ENCODE data around the gene NTSR1. TPM values are rescaled to one million over a fixed set of nuclear protein-coding genes. Genes with fewer than 3 reads are reported as not detected.

The NTSR1 gene
- total and polyA plus RNA-seq, 2 of the 8 experiments (the other 6 are each of a cell fraction or from before 2014, with no cell fraction given) = 0.53 to 0.89 TPM

GRCh38 chr20:62725596-62726268 is 17.1 kb downstream of the NTSR1 start:
- H2BK5ac ChIP-seq (ENCODE audit: low read depth, low read length) = no peak overlapping the region
- no peak overlapping the region for H2BK15ac ChIP-seq (ENCODE audit: low read length)
- H3K23me2 ChIP-seq (ENCODE audit: low read depth, low read length) = no peaks in the 10 kb centered on the region
- no peak overlapping the region for H3K23ac ChIP-seq (ENCODE audit: insufficient read length)
- TF ChIP-seq SRF (IDR thresholded peaks at IDR 0.05; ENCODE audit: low read depth, low read length) (no peak), KDM1A (IDR thresholded peaks at IDR 0.05; ENCODE audit: borderline replicate concordance, low read length) (no peak), TAF7 (optimal IDR thresholded peaks at IDR 0.05; ENCODE audit: borderline replicate concordance, low read depth, low read length) (no peak), BACH1 (IDR thresholded peaks at IDR 0.05; ENCODE audit: low read length) (no peak), POU5F1 (IDR thresholded peaks at IDR 0.05; ENCODE audit: low read depth, low read length) (no peak), CBX8 (IDR thresholded peaks at IDR 0.05; ENCODE audit: borderline replicate concordance, low read depth, low read length) (no peak), EP300 (IDR thresholded peaks at IDR 0.05; ENCODE audit: borderline replicate concordance in 1 of 2, low read depth in 2 of 2, low read length in 2 of 2) (no peak), GTF2F1 (IDR thresholded peaks at IDR 0.05; ENCODE audit: borderline replicate concordance, low read depth, low read length) (no peak), KDM4A (IDR thresholded peaks at IDR 0.05; ENCODE audit: low read depth, low read length, severe bottlenecking) (no peak), EGR1 (IDR thresholded peaks at IDR 0.05; ENCODE audit: borderline replicate concordance, low read depth, low read length) (no peak), RNF2 (IDR thresholded peaks at IDR 0.05; ENCODE audit: borderline replicate concordance, low read depth, low read length, missing control alignments, poor library complexity, severe bottlenecking) (no peak), SP2 (IDR thresholded peaks at IDR 0.05; ENCODE audit: low read length) (no peak), JUN (IDR thresholded peaks at IDR 0.05; ENCODE audit: low read depth, low read length) (no peak)
- H3K9ac ChIP-seq (replicated peaks in 1 of 4; ENCODE audit: extremely low read depth in 1 of 4, low read depth in 3 of 4, low read length in 3 of 4) = no peak overlapping the region
- CTCF ChIA-PET (ENCODE audit: partially characterized antibody) = interaction anchor here (1.0 to 1.5 kb wide), 4 partner anchors 10 to 70 kb away, joined by 3 to 4 read pairs (median 4); no protein-coding TSS in a partner anchor
- H4K91ac ChIP-seq (replicated peaks; ENCODE audit: insufficient read length, low read length) = no peak overlapping the region
- FAIRE-seq (no peak), DNase-seq (ENCODE audit: low read depth in 1 of 2, low spot score in 2 of 2) (no peak)
- no peaks in the 10 kb centered on the region for H3K4me1 ChIP-seq (replicated peaks in 1 of 4; ENCODE audit: control insufficient read depth in 3 of 4, insufficient read depth in 4 of 4, low read length in 3 of 4)
- H3K27me3 ChIP-seq (replicated peaks in 1 of 4; ENCODE audit: control insufficient read depth in 3 of 4, extremely low read depth in 1 of 4, insufficient read depth in 3 of 4, low read length in 3 of 4) = no peaks in the 10 kb centered on the region; a peak in 1 of 7 replicates
- H3K36me3 ChIP-seq (ENCODE audit: control insufficient read depth in 2 of 4, insufficient read depth in 4 of 4, low read length in 3 of 4) = no peaks in the 10 kb centered on the region
- H3K14ac ChIP-seq (ENCODE audit: insufficient read length) = no peak overlapping the region
- no peak overlapping the region for H3K18ac ChIP-seq (ENCODE audit: extremely low read depth, low read length)
- no peaks in the 10 kb centered on the region for H4K20me1 ChIP-seq (replicated peaks in 1 of 2; ENCODE audit: control insufficient read depth in 1 of 2, insufficient read depth in 2 of 2, low read length in 2 of 2)
- POLR2A ChIA-PET (ENCODE audit: partially characterized antibody) = no interaction called here
- no peak overlapping the region for H2BK20ac ChIP-seq (ENCODE audit: low read length)
- H3K79me1 ChIP-seq (ENCODE audit: low read depth, low read length) = no peaks in the 10 kb centered on the region
- H3K79me2 ChIP-seq (ENCODE audit: control insufficient read depth in 1 of 2, insufficient read depth in 2 of 2, low read length in 2 of 2) = no peaks in the 10 kb centered on the region
- no peak overlapping the region for H3K4ac ChIP-seq (replicated peaks; ENCODE audit: insufficient read length, low read depth, low read length)
- no peak overlapping the region for H4K5ac ChIP-seq (ENCODE audit: insufficient read length, low read depth, low read length)
- no peak overlapping the region for H3K27ac ChIP-seq (ENCODE audit: low read depth, low read length)
- no peak overlapping the region for H2BK120ac ChIP-seq (replicated peaks; ENCODE audit: low read depth, low read length)
- H4K8ac ChIP-seq (ENCODE audit: extremely low read depth, insufficient read depth, low read length) = no peak overlapping the region
- H3K56ac ChIP-seq (replicated peaks; ENCODE audit: insufficient read length, low read depth, low read length) = no peak overlapping the region
- H2BK12ac ChIP-seq (ENCODE audit: low read depth, low read length) = no peak overlapping the region
- WGBS, 2 experiments (ENCODE audit: extremely low coverage in 1 of 2, insufficient coverage in 1 of 2, insufficient read length in 1 of 2, insufficient replicate concordance in 2 of 2, low coverage in 1 of 2, low lambda C conversion rate in 2 of 2, missing lambda C conversion rate in 1 of 2) = 91% methylated on average over 15 of the region's 15 CpGs; no CpG with 5 or more reads in 1 of the 2 experiments
- no peak overlapping the region for H3K4me3 ChIP-seq (ENCODE audit: extremely low read depth in 1 of 4, insufficient read depth in 2 of 4, low read depth in 3 of 4, low read length in 4 of 4)
- H3K9me3 ChIP-seq (ENCODE audit: insufficient read depth in 2 of 2, low read depth in 1 of 2, low read length in 1 of 2) = peaks cover 0 to 10% of the 10 kb centered on the region in 2 experiments; a peak in 1 of 4 replicates
- H2AFZ ChIP-seq (ENCODE audit: low read length) = no peak overlapping the region
- no peak overlapping the region for H3K4me2 ChIP-seq (ENCODE audit: insufficient read depth in 1 of 2, low read depth in 2 of 2, low read length in 2 of 2)
- H2AK5ac ChIP-seq (ENCODE audit: low read depth, low read length) = no peak overlapping the region
